Caco-2 (cell line): ENCODE results near the gene OR56A5. TPM values are rescaled to one million over a fixed set of nuclear protein-coding genes. Genes with fewer than 3 reads are reported as not detected.
A peak's percentile ranks its signal among the peaks of the same experiment; 100 is the strongest.

Experiments used
- BruUV-seq: library from RNA; stranded (reverse); fragments of 400-500 nt; replicated peaks from 2 replicates; lab custom pipeline; 2021; lab: Mats Ljungman, UMichigan
- CTCF ChIA-PET: fragments of 300-600 bp; sonication (Branson Sonifier 250); formaldehyde crosslinking; loops from one replicate; lab custom pipeline; 2022; ENCODE audit warnings: antibody characterized with exemption; lab: Charles Lee
- POLR2A ChIA-PET: fragments of 300-600 bp; sonication (Branson Sonifier 250); formaldehyde crosslinking; loops from one replicate; lab custom pipeline; 2022; ENCODE audit warnings: antibody characterized with exemption; lab: Charles Lee
- DNase-seq, 2 experiments: peaks; one replicate each; pipeline versions ENCODE4 v3.0.0 to v3.0.0-alpha.2; 2020 to 2022
- H3K27me3 ChIP-seq: replicated peaks from 2 replicates; pipeline ENCODE4 v1.6.0; 2011; ENCODE audit warnings: low read length; ENCODE audit not compliant: control insufficient read depth, insufficient read depth
- H3K36me3 ChIP-seq: 2 replicates; pipeline ENCODE4 v1.5.1; 2011; ENCODE audit warnings: low read length; ENCODE audit not compliant: control insufficient read depth, insufficient read depth
- H3K4me1 ChIP-seq: fragments of 250-450 bp; sonication (Bioruptor Pico); 2 replicates; pipeline ENCODE4 v1.5.1; 2020; ENCODE audit warnings: mild to moderate bottlenecking
- H3K4me3 ChIP-seq: 2 replicates; pipeline ENCODE4 v1.5.1; 2011; ENCODE audit warnings: low read depth, mild to moderate bottlenecking, control low read depth, low read length
- H3K9me3 ChIP-seq: fragments of 250-450 bp; sonication (Bioruptor Pico); 2 replicates; pipeline ENCODE4 v1.5.1; 2020; ENCODE audit warnings: mild to moderate bottlenecking, moderate library complexity
- H3K27ac Mint-ChIP-seq: one replicate; pipeline ENCODE4 v1.8.0; 2022; ENCODE audit warnings: mixed read lengths; ENCODE audit not compliant: unreplicated experiment
- H3K27me3 Mint-ChIP-seq: one replicate; pipeline ENCODE4 v1.8.0; 2022; ENCODE audit warnings: mixed read lengths; ENCODE audit not compliant: insufficient read depth, unreplicated experiment
- H3K36me3 Mint-ChIP-seq: one replicate; pipeline ENCODE4 v1.8.0; 2022; ENCODE audit warnings: mild to moderate bottlenecking, mixed read lengths; ENCODE audit not compliant: insufficient read depth, unreplicated experiment
- H3K4me1 Mint-ChIP-seq: one replicate; pipeline ENCODE4 v1.8.0; 2022; ENCODE audit warnings: low read depth, mixed read lengths; ENCODE audit not compliant: unreplicated experiment
- H3K4me3 Mint-ChIP-seq: one replicate; pipeline ENCODE4 v1.8.0; 2022; ENCODE audit warnings: mild to moderate bottlenecking, moderate library complexity, mixed read lengths; ENCODE audit not compliant: unreplicated experiment
- H3K9me3 Mint-ChIP-seq: one replicate; pipeline ENCODE4 v1.8.0; 2022; ENCODE audit warnings: mixed read lengths; ENCODE audit not compliant: unreplicated experiment
- CTCF ChIP-seq, 2 experiments: fragments of 200-600 bp in 1 of 2; IDR thresholded peaks; 1 replicate in 1 of 2; 2 replicates in 1 of 2; pipeline versions ENCODE4 v1.5.1 to v1.8.0; 2011 to 2022; ENCODE audit warnings: antibody characterized with exemption in 1 of 2, control low read depth in 1 of 2, inconsistent platforms in 1 of 2, low read depth in 1 of 2, low read length in 1 of 2, mild to moderate bottlenecking in 1 of 2, moderate library complexity in 1 of 2; ENCODE audit not compliant: insufficient read depth in 1 of 2, severe bottlenecking in 1 of 2, unreplicated experiment in 1 of 2
- intact Hi-C: fragments of 100-400 bp; cut with micrococcal nuclease; formaldehyde crosslinking; loops from one replicate; pipeline ENCODE4 v1.10.0; 2022; ENCODE audit not compliant: unreplicated experiment
- total RNA-seq: library from RNA; stranded (reverse); gene quantifications from 2 replicates; pipeline ENCODE4 v1.2.3, GENCODE V29; 2022

The OR56A5 gene
- total RNA-seq, 1 experiment from 2014 or later, result not detected

GRCh38 chr11:5994791-5995190 lies 26.5 kb upstream of the OR56A5 start:
- Histone ChIP-seq H3K4me1 (no peaks in the 10 kb centered on the region), H3K27me3 (no peaks in the 10 kb centered on the region), H3K9me3 (no peaks in the 10 kb centered on the region), H3K4me3 (no peak overlapping the region), H3K36me3 (no peaks in the 10 kb centered on the region)
- POLR2A ChIA-PET, result no interaction called here
- no peaks in the 10 kb centered on the region for H3K36me3 Mint-ChIP-seq
- H3K9me3 Mint-ChIP-seq, result no peaks in the 10 kb centered on the region
- DNase-seq, result no peak
- no TSS peak for BruUV-seq
- no peak overlapping the region for H3K4me3 Mint-ChIP-seq
- H3K27me3 Mint-ChIP-seq, result peaks cover 11% of the 10 kb centered on the region
- CTCF ChIA-PET, result no interaction called here
- no peaks in the 10 kb centered on the region for H3K4me1 Mint-ChIP-seq
- TF ChIP-seq CTCF (IDR thresholded peaks at IDR 0.05; ENCODE audit: insufficient read depth in 1 of 2, low read depth in 1 of 2, low read length in 1 of 2, severe bottlenecking in 1 of 2, unreplicated experiment in 1 of 2), result no peak
- no peak overlapping the region for H3K27ac Mint-ChIP-seq
- intact Hi-C loops, result no loop called here

DNA sequence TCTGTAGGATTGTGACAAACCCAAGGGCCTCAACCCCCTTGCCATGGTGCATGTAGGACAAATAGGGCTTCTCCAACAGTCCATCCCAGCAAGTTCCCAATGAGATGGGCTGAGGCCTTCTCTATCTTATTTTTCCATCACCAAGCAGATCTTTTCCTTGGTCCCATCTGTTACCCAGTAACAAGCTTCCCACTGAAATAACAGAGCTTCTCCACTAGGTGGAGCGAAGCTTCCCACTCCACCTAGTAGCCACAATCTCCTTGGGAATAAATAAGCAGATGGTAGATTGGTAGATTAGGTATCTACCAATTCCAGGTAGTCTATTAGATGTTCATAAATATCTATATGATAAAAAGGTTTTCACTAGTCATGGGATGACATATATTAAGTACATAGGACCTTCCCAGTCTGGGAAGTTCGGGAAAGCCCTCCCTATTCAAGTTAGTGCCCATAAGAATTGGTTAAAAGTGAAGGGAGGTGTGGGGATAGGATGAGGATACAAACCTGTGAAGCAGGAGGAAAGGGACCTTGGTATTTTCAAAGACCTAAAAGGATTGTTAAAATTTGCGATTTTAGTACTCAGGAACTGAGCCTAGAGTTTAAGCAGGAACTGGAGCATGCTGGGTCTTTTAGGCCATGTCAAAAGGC lies 24.4 kb upstream of the OR56A5 start:
- Mint-ChIP-seq H3K4me3 (no peak overlapping the region), H3K4me1 (no peaks in the 10 kb centered on the region), H3K27ac (no peak overlapping the region), H3K27me3 (peaks cover 8% of the 10 kb centered on the region), H3K36me3 (no peaks in the 10 kb centered on the region), H3K9me3 (no peaks in the 10 kb centered on the region)
- CTCF ChIA-PET, result interaction anchor here (0.7 to 1.4 kb wide), 8 partner anchors 8 to 370 kb away, joined by 3 to 9 read pairs (median 4); no protein-coding TSS in a partner anchor
- peak in 1 of 2 experiments; percentile 25 for DNase-seq
- Histone ChIP-seq H3K4me3 (no peak overlapping the region), H3K27me3 (no peaks in the 10 kb centered on the region), H3K4me1 (no peaks in the 10 kb centered on the region), H3K36me3 (no peaks in the 10 kb centered on the region), H3K9me3 (no peaks in the 10 kb centered on the region)
- POLR2A ChIA-PET, result no interaction called here
- TF ChIP-seq CTCF (IDR thresholded peaks at IDR 0.05; ENCODE audit: insufficient read depth in 1 of 2, low read depth in 1 of 2, low read length in 1 of 2, severe bottlenecking in 1 of 2, unreplicated experiment in 1 of 2), result peak; percentile 65 to 74
- intact Hi-C loops, result loop anchor here (1.0 kb wide), 2 partner anchors 324 to 361 kb away; no protein-coding TSS in a partner anchor
- no TSS peak for BruUV-seq

DNA sequence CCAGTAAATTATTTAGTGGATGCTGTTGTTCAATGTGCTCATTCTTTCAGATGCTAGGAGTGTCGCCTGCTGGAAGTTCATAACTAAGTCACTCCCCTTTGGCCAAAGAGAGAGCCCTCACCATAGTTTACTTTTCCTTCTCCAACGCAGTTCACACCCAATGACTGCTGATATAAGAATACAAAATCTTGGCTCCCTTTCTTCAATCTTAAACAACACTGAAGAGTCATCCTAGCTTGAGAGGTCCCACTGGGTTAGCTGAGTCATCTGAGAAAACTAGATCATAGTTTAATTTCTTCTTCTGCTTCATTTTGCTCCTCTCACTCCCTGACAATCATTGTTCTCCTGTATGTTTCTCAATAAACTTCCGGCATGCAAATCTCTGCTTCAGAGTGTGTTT lies 23.9 kb upstream of the OR56A5 start:
- no peaks in the 10 kb centered on the region for H3K9me3 Mint-ChIP-seq

More for the DNA sequence above, 23.9 kb upstream of the OR56A5 start:
- Mint-ChIP-seq H3K4me1 (no peaks in the 10 kb centered on the region), H3K27me3 (peaks cover 9% of the 10 kb centered on the region), H3K27ac (no peak overlapping the region), H3K4me3 (no peak overlapping the region), H3K36me3 (no peaks in the 10 kb centered on the region)
- no peaks in the 10 kb centered on the region for H3K9me3 ChIP-seq
- no peaks in the 10 kb centered on the region for H3K27me3 ChIP-seq
- POLR2A ChIA-PET, result no interaction called here
- no peak for TF ChIP-seq CTCF (IDR thresholded peaks at IDR 0.05; ENCODE audit: insufficient read depth in 1 of 2, low read depth in 1 of 2, low read length in 1 of 2, severe bottlenecking in 1 of 2, unreplicated experiment in 1 of 2)
- no peaks in the 10 kb centered on the region for H3K36me3 ChIP-seq
- intact Hi-C loops, result loop anchor here (1.0 kb wide), 2 partner anchors 324 to 361 kb away; no protein-coding TSS in a partner anchor
- no peak for DNase-seq
- no peak overlapping the region for H3K4me3 ChIP-seq
- no peaks in the 10 kb centered on the region for H3K4me1 ChIP-seq
- no TSS peak for BruUV-seq
- CTCF ChIA-PET, result interaction anchor here (0.7 to 1.4 kb wide), 8 partner anchors 8 to 371 kb away, joined by 3 to 9 read pairs (median 4); no protein-coding TSS in a partner anchor
